Bronchial epithelial cell (primary cell): ENCODE data around the gene NMRK1. TPM values are rescaled to one million over a fixed set of nuclear protein-coding genes. Genes with fewer than 3 reads are reported as not detected.

ENCODE experiments used
- DNase-seq: peaks from one replicate; pipeline ENCODE4 v3.0.0-alpha.2; 2010; ENCODE audit warnings: low read depth
- FAIRE-seq: peaks from 2 replicates; lab custom pipeline; 2011; peaks lifted over from hg19 to GRCh38; lab: Jason Lieb, UNC
- H3K27me3 ChIP-seq: 2 replicates; pipeline ENCODE4 v1.5.1; 2011; ENCODE audit warnings: low read length; ENCODE audit not compliant: control insufficient read depth, insufficient read depth
- H3K36me3 ChIP-seq: 2 replicates; pipeline ENCODE4 v1.5.1; 2011; ENCODE audit warnings: low read length; ENCODE audit not compliant: control insufficient read depth, insufficient read depth
- H3K4me3 ChIP-seq: 2 replicates; pipeline ENCODE4 v1.5.1; 2011; ENCODE audit warnings: mild to moderate bottlenecking, low read depth, low read length, control low read depth
- CTCF ChIP-seq: IDR thresholded peaks from 2 replicates; pipeline ENCODE4 v1.5.1; 2011; ENCODE audit warnings: mild to moderate bottlenecking, moderate library complexity, low read length, control low read depth, inconsistent platforms; ENCODE audit not compliant: insufficient read depth, severe bottlenecking
- total RNA-seq: library from RNA; depleted of rRNA; stranded (reverse); fragments of >200 nt; gene quantifications from 2 replicates; pipeline ENCODE4 v1.2.1, GENCODE V29; 2014

Gene NMRK1
- total RNA-seq, 1 donor from 2014 or later: 16.8 TPM

DNA sequence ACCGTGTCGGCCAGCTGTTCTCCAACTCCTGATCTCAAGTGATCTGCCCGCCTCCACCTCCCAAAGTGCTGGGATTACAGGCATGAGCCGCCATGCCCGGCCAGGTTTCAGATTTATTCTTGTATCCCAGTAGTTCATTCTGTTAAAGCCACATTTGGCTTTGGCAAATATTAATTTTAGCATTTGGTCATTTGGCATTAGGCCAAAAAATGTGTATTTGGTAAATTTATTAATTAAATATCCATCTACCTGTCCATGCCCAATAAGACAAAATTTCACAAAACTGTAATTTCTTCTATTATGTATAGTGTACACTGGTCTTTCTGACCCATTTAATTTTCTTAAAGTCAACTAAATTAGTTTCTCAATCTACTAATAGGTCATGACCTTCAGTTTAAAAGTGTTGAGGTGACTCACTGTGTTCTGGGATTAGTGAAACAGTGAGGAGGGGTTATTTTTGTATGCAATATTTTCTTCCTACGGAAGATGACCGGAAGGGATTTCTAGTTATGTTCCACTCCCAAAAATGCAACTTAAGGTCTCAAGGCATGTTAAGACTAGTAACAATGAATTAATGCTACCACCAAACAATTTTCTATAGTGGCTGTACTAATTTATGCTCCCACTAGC is 21.4 kb upstream of the NMRK1 start:
- DNase-seq: peak; percentile 39
- H3K27me3 ChIP-seq: no peaks in the 10 kb centered on the region
- no peak for FAIRE-seq
- no peak for TF ChIP-seq CTCF
- no peaks in the 10 kb centered on the region for H3K36me3 ChIP-seq
- no peak overlapping the region for H3K4me3 ChIP-seq

DNA sequence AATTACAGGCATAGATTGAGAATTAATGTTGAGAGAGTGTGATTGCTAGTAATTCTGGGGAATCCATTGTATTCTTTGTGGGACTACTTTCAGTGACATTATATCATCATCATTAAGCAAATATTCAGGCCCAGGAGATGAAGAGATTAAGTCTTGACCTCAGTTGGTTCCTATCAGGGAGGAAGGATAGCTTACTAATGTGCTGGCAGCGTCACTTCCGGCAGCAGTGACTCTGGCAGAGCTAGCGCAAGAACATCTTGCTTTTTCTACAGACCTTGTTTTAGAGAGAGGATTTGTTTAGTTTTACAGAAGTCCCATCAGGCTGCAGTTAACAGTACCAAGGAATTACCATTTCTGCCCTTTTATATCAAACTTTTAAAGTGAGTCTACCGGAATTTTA is 20.6 kb upstream of the NMRK1 start:
- DNase-seq (no peak), FAIRE-seq (no peak)
- H3K36me3 ChIP-seq: no peaks in the 10 kb centered on the region
- H3K4me3 ChIP-seq: no peak overlapping the region
- no peak for TF ChIP-seq CTCF
- H3K27me3 ChIP-seq: no peaks in the 10 kb centered on the region

GRCh38 chr9:75106857-75107256 is 18.9 kb upstream of the NMRK1 start:
- no peaks in the 10 kb centered on the region for H3K36me3 ChIP-seq
- no peak for FAIRE-seq
- H3K4me3 ChIP-seq: no peak overlapping the region
- no peaks in the 10 kb centered on the region for H3K27me3 ChIP-seq
- TF ChIP-seq CTCF: no peak
- no peak for DNase-seq

- FAIRE-seq (no peak), DNase-seq (no peak)
- Histone ChIP-seq H3K4me3 (no peak overlapping the region), H3K36me3 (no peaks in the 10 kb centered on the region), H3K27me3 (no peaks in the 10 kb centered on the region)
- TF ChIP-seq CTCF: no peak
Observed at GRCh38 chr9:75105841-75106240, 17.9 kb upstream of the NMRK1 start.

- Histone ChIP-seq H3K4me3 (no peak overlapping the region), H3K36me3 (no peaks in the 10 kb centered on the region), H3K27me3 (no peaks in the 10 kb centered on the region)
- no peak for TF ChIP-seq CTCF
- DNase-seq (no peak), FAIRE-seq (no peak)
Observed at GRCh38 chr9:75105019-75105540, 17.1 kb upstream of the NMRK1 start.

DNA sequence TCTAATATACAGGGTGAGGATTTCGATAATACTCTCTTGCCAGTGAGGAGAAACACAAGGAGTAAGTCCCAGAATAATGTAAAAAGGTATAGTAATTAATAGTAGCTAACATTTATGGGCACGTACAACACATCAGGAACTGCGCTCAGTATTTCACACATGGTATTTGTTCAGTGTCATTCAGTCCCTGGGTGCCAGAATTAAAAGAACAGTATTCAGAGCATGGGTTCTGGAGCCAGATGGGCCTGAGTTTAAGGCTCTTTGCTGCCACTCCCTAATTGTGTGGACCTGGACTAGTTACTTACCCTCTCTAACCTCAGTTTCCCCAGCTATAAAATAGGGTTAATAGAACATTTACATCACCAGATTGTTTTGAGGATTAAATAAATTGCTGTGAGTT is 16.7 kb upstream of the NMRK1 start:
- Histone ChIP-seq H3K4me3 (no peak overlapping the region), H3K27me3 (no peaks in the 10 kb centered on the region), H3K36me3 (no peaks in the 10 kb centered on the region)
- no peak for TF ChIP-seq CTCF
- DNase-seq: no peak
- FAIRE-seq: no peak
